A549 (cell line): ENCODE results near the gene MAGEF1. TPM values are rescaled to one million over a fixed set of nuclear protein-coding genes. Genes with fewer than 3 reads are reported as not detected.

Source experiments
- ATAC-seq, 2 experiments: fragments of 200-7000 bp in 1 of 2; fragments of >200 bp in 1 of 2; cut with Nextera tagmentation in 1 of 2; cut with Tn5 transposase in 1 of 2; 3 replicates each; pipeline versions ENCODE4 v1.8.0 to v1.9.1; 2018 to 2020; ENCODE audit warnings: mild to moderate bottlenecking in 1 of 2, moderate library complexity in 1 of 2
- CTCF ChIA-PET: fragments of 300-600 bp; sonication (Branson Sonifier 250); formaldehyde crosslinking; extraction: SDS; loops from one replicate; lab custom pipeline; 2021; ENCODE audit warnings: antibody characterized with exemption, inconsistent platforms; lab: Yijun Ruan, JAX
- POLR2A ChIA-PET: fragments of 350-600 bp; formaldehyde crosslinking; extraction: SDS; loops from one replicate; lab custom pipeline; 2021; ENCODE audit warnings: antibody characterized with exemption, inconsistent platforms; lab: Yijun Ruan, JAX
- DNase-seq, 2 experiments: peaks; one replicate each; pipeline versions ENCODE4 v3.0.0 to v3.0.0-alpha.2; 2011 to 2016; ENCODE audit warnings: low read depth in 1 of 2, low spot score in 1 of 2
- FAIRE-seq: peaks from 2 replicates; lab custom pipeline; 2011; peaks lifted over from hg19 to GRCh38; lab: Jason Lieb, UNC
- H3K27ac ChIP-seq, 2 experiments: fragments of >200 bp; sonication (Bioruptor Twin); formaldehyde crosslinking; 3 replicates each; pipeline ENCODE4 v1.5.1; 2016 to 2017
- H3K4me1 ChIP-seq: fragments of >200 bp; sonication (Bioruptor Twin); formaldehyde crosslinking; 3 replicates; pipeline ENCODE4 v1.6.1; 2016
- H3K4me2 ChIP-seq: fragments of >200 bp; sonication (Bioruptor Twin); formaldehyde crosslinking; 3 replicates; pipeline ENCODE4 v1.6.1; 2016
- H3K4me3 ChIP-seq: fragments of >200 bp; sonication (Bioruptor Twin); formaldehyde crosslinking; 3 replicates; pipeline ENCODE4 v1.5.1; 2016
- H3K9me3 ChIP-seq: fragments of >200 bp; sonication (Bioruptor Twin); formaldehyde crosslinking; 3 replicates; pipeline ENCODE4 v1.6.1; 2016
- BHLHE40 ChIP-seq: IDR thresholded peaks from 2 replicates; pipeline ENCODE4 v1.6.1; 2012; ENCODE audit warnings: low read depth, low read length, inconsistent platforms
- CBX2 ChIP-seq: fragments of 200-600 bp; sonication (generic); IDR thresholded peaks from 2 replicates; pipeline ENCODE4 v1.6.1; 2016; ENCODE audit warnings: low read depth, mild to moderate bottlenecking, borderline replicate concordance
- CBX8 ChIP-seq: fragments of 200-600 bp; sonication (generic); IDR thresholded peaks from 2 replicates; pipeline ENCODE4 v1.6.1; 2016
- CEBPB ChIP-seq, 2 experiments: fragments of >200 bp in 1 of 2; sonication (Bioruptor Twin) in 1 of 2; formaldehyde crosslinking in 1 of 2; IDR thresholded peaks; 2 replicates each; pipeline ENCODE4 v1.6.1; 2012 to 2016
- CHD4 ChIP-seq: fragments of 200-600 bp; sonication (generic); IDR thresholded peaks from 2 replicates; pipeline ENCODE4 v1.6.1; 2016; ENCODE audit warnings: antibody characterized with exemption, mild to moderate bottlenecking, borderline replicate concordance
- E2F6 ChIP-seq: IDR thresholded peaks from 2 replicates; pipeline ENCODE4 v1.6.1; 2012; ENCODE audit warnings: low read depth, borderline replicate concordance
- FOSB ChIP-seq: fragments of 250-450 bp; sonication (Bioruptor Pico); IDR thresholded peaks from 2 replicates; pipeline ENCODE4 v1.5.0; 2020; ENCODE audit warnings: mild to moderate bottlenecking, moderate library complexity
- FOSL2 ChIP-seq, 2 experiments: fragments of 450-650 bp in 1 of 2; fragments of >200 bp in 1 of 2; sonication (Bioruptor Twin) in 1 of 2; formaldehyde crosslinking; IDR thresholded peaks; 2 replicates each; pipeline versions ENCODE4 v1.5.0 to v1.6.1; 2016 to 2020; ENCODE audit warnings: mild to moderate bottlenecking in 1 of 2, moderate library complexity in 1 of 2
- FOXS1 ChIP-seq: fragments of 250-450 bp; sonication (Bioruptor Pico); IDR thresholded peaks from 2 replicates; pipeline ENCODE4 v1.5.0; 2020; ENCODE audit warnings: mild to moderate bottlenecking, moderate library complexity
- GATA3 ChIP-seq: IDR thresholded peaks from 2 replicates; pipeline ENCODE4 v1.6.1; 2012; ENCODE audit warnings: borderline replicate concordance
- HEYL ChIP-seq: fragments of 250-450 bp; sonication (Bioruptor Pico); IDR thresholded peaks from 2 replicates; pipeline ENCODE4 v1.8.0; 2021; ENCODE audit warnings: mild to moderate bottlenecking, moderate library complexity
- JUN ChIP-seq, 2 experiments: fragments of >200 bp; sonication (Bioruptor Twin); formaldehyde crosslinking; IDR thresholded peaks; 2 replicates in 1 of 2; 3 replicates in 1 of 2; pipeline ENCODE4 v1.6.1; 2016 to 2017
- JUNB ChIP-seq: fragments of >200 bp; sonication (Bioruptor Twin); formaldehyde crosslinking; IDR thresholded peaks from 2 replicates; pipeline ENCODE4 v1.6.1; 2016
- KDM1A ChIP-seq: fragments of 200-600 bp; sonication (generic); IDR thresholded peaks from 2 replicates; pipeline ENCODE4 v1.6.1; 2016; ENCODE audit warnings: low read depth, mild to moderate bottlenecking
- KDM5A ChIP-seq: fragments of 200-600 bp; sonication (generic); IDR thresholded peaks from 2 replicates; pipeline ENCODE4 v1.6.1; 2016; ENCODE audit warnings: antibody characterized with exemption, mild to moderate bottlenecking
- MAFK ChIP-seq: fragments of 450-650 bp; IDR thresholded peaks from 2 replicates; pipeline ENCODE4 v1.6.1; 2014; ENCODE audit not compliant: partially characterized antibody
- MAX ChIP-seq: IDR thresholded peaks from 2 replicates; pipeline ENCODE4 v1.6.1; 2012
- MAZ ChIP-seq: fragments of 150-350 bp; IDR thresholded peaks from 2 replicates; pipeline ENCODE4 v1.6.1; 2014; ENCODE audit warnings: antibody characterized with exemption, low read depth, low read length, borderline replicate concordance
- NPAS2 ChIP-seq: fragments of 250-450 bp; sonication (Bioruptor Pico); IDR thresholded peaks from 2 replicates; pipeline ENCODE4 v1.8.0; 2022; ENCODE audit warnings: mild to moderate bottlenecking, moderate library complexity, borderline replicate concordance
- NR3C1 ChIP-seq: fragments of >200 bp; sonication (Bioruptor Twin); formaldehyde crosslinking; IDR thresholded peaks from 3 replicates; pipeline ENCODE4 v1.6.1; 2017
- PHF8 ChIP-seq: fragments of 200-600 bp; sonication (generic); IDR thresholded peaks from 2 replicates; pipeline ENCODE4 v1.6.1; 2016; ENCODE audit warnings: low read depth, mild to moderate bottlenecking, antibody characterized with exemption, moderate library complexity, borderline replicate concordance
- POLR2A ChIP-seq: IDR thresholded peaks from 2 replicates; pipeline ENCODE4 v1.6.1; 2012; ENCODE audit warnings: mild to moderate bottlenecking, low read length
- POLR2AphosphoS2 ChIP-seq: conservative IDR thresholded peaks from 2 replicates; pipeline ENCODE4 v1.6.1; 2012; ENCODE audit warnings: low read length, improper control_type of control experiment, inconsistent platforms
- RAD21 ChIP-seq, 2 experiments: fragments of >200 bp in 1 of 2; sonication (Bioruptor Twin) in 1 of 2; formaldehyde crosslinking in 1 of 2; IDR thresholded peaks in 1 of 2; conservative IDR thresholded peaks in 1 of 2; 2 replicates in 1 of 2; 3 replicates in 1 of 2; pipeline ENCODE4 v1.6.1; 2012 to 2018; ENCODE audit warnings: inconsistent platforms in 1 of 2
- REST ChIP-seq: fragments of 200-600 bp; sonication (generic); IDR thresholded peaks from 2 replicates; pipeline ENCODE4 v1.6.1; 2016; ENCODE audit warnings: antibody characterized with exemption, mild to moderate bottlenecking, moderate library complexity
- RFX5 ChIP-seq: fragments of 450-650 bp; IDR thresholded peaks from 2 replicates; pipeline ENCODE4 v1.7.1; 2014; ENCODE audit warnings: antibody characterized with exemption, mild to moderate bottlenecking, moderate library complexity
- RNF2 ChIP-seq: fragments of 200-600 bp; sonication (generic); IDR thresholded peaks from 2 replicates; pipeline ENCODE4 v1.6.1; 2016; ENCODE audit warnings: low read depth, mild to moderate bottlenecking, antibody characterized with exemption, moderate library complexity, borderline replicate concordance
- SMC3 ChIP-seq: fragments of >200 bp; sonication (Bioruptor Twin); formaldehyde crosslinking; IDR thresholded peaks from 3 replicates; pipeline ENCODE4 v1.6.1; 2018; ENCODE audit warnings: inconsistent platforms
- SREBF2 ChIP-seq: fragments of 450-650 bp; IDR thresholded peaks from 2 replicates; pipeline ENCODE4 v1.6.1; 2014; ENCODE audit warnings: mild to moderate bottlenecking, moderate library complexity
- TFCP2L1 ChIP-seq: fragments of 250-450 bp; sonication (Bioruptor Pico); IDR thresholded peaks from 2 replicates; pipeline ENCODE4 v1.5.0; 2021; ENCODE audit warnings: mild to moderate bottlenecking
- TP53 ChIP-seq: fragments of 250-450 bp; sonication (Bioruptor Pico); IDR thresholded peaks from 2 replicates; pipeline ENCODE4 v1.5.0; 2021; ENCODE audit warnings: mild to moderate bottlenecking, moderate library complexity
- ZFP36 ChIP-seq: fragments of 450-650 bp; IDR thresholded peaks from 2 replicates; pipeline ENCODE4 v1.6.1; 2014; ENCODE audit warnings: borderline replicate concordance; ENCODE audit not compliant: partially characterized antibody
- ZNF302 ChIP-seq: fragments of 250-450 bp; sonication (Bioruptor Pico); IDR thresholded peaks from 2 replicates; pipeline ENCODE4 v1.9.0; 2021; ENCODE audit warnings: inconsistent platforms, mild to moderate bottlenecking, moderate library complexity
- ZSCAN20 ChIP-seq: fragments of 250-450 bp; sonication (Bioruptor Pico); IDR thresholded peaks from 2 replicates; pipeline ENCODE4 v1.8.0; 2022; ENCODE audit warnings: mild to moderate bottlenecking, moderate library complexity
- WGBS: methylation state at CpG from one replicate; pipeline ENCODE4 v1.1.6; 2017; ENCODE audit errors: missing lambda C conversion rate; 5-methylcytosine and 5-hydroxymethylcytosine counted together
- polyA plus RNA-seq, 4 experiments: library from polyadenylated mRNA; depleted of rRNA in 3 of 4; stranded (reverse); fragments of >200 nt; fragmentation: RNase III in 1 of 4; extraction: RNeasy Plus Mini Kit Qiagen cat#74134 plus additional on column Dnase treatment in 1 of 4; gene quantifications; 2 replicates in 3 of 4; 3 replicates in 1 of 4; pipeline ENCODE4 v1.2.3, GENCODE V29; 2011 to 2017

Gene MAGEF1
- polyA plus RNA-seq, 2 of the 4 experiments (the other 2 are of a cell fraction): 19.6 to 30.8 TPM

- Histone ChIP-seq H3K9me3 (no peaks in the 10 kb centered on the region), H3K4me3 (no peak overlapping the region), H3K4me1 (no peaks in the 10 kb centered on the region), H3K4me2 (no peak overlapping the region), H3K27ac (no peak overlapping the region)
- DNase-seq: no peak
- no peak for TF ChIP-seq POLR2AphosphoS2
- TF ChIP-seq KDM1A: no peak
- TF ChIP-seq JUNB: no peak
- WGBS: 58% methylated on average over 4 of the region's 4 CpGs
- FAIRE-seq: no peak
- ATAC-seq: no peak
- POLR2A ChIA-PET: interaction anchor here (1.6 kb wide), 1 partner anchor 13 kb away, joined by 5 read pairs; the partner anchor contains the start of gene MAGEF1
- CTCF ChIA-PET: interaction anchor here (0.5 to 4.5 kb wide), 4 partner anchors 47 to 376 kb away, joined by 3 to 29 read pairs (median 4); partner anchors contain the start of gene EPHB3
Measured at GRCh38 chr3:184724699-184725098, 12.8 kb upstream of the MAGEF1 start.

- no peak overlapping the region for H3K27ac ChIP-seq
- no peak overlapping the region for H3K4me2 ChIP-seq
- peaks cover 11% of the 10 kb centered on the region; the same call in 2 of the 3 replicates for H3K4me1 ChIP-seq
- FAIRE-seq (no peak), DNase-seq (no peak), ATAC-seq (no peak)
- H3K4me3 ChIP-seq: no peak overlapping the region
- no peaks in the 10 kb centered on the region for H3K9me3 ChIP-seq
- ChIA-PET POLR2A (no interaction called here), CTCF (no interaction called here)
- WGBS: 31% methylated on average over 4 of the region's 4 CpGs
- TF ChIP-seq FOXS1 (CRISPR knock-in tag) (no peak), ZNF302 (CRISPR knock-in tag) (no peak), KDM5A (no peak), RAD21 (conservative IDR thresholded peaks at IDR 0.05 in 1 of 2, IDR thresholded peaks at IDR 0.05 in 1 of 2) (no peak), E2F6 (no peak), RNF2 (no peak), ZSCAN20 (CRISPR knock-in tag) (no peak), MAX (no peak), SMC3 (no peak), JUN (IDR thresholded peaks at IDR 0.05) (no peak), CEBPB (IDR thresholded peaks at IDR 0.05) (no peak), FOSB (no peak), CHD4 (no peak), RFX5 (no peak), MAFK (no peak), FOSL2 (IDR thresholded peaks at IDR 0.05) (no peak), FOSL2 (CRISPR knock-in tag; IDR thresholded peaks at IDR 0.05) (no peak), TFCP2L1 (CRISPR knock-in tag) (no peak), PHF8 (no peak), MAZ (no peak)
Measured at GRCh38 chr3:184719709-184720108, 7.8 kb upstream of the MAGEF1 start.

- WGBS: 95% methylated on average over 3 of the region's 3 CpGs
- POLR2A ChIA-PET: no interaction called here
- Histone ChIP-seq H3K9me3 (no peaks in the 10 kb centered on the region), H3K4me3 (no peak overlapping the region), H3K27ac (no peak overlapping the region), H3K4me2 (no peak overlapping the region), H3K4me1 (peaks cover 11% of the 10 kb centered on the region; the same call in 2 of the 3 replicates)
- no peak for ATAC-seq
- CTCF ChIA-PET: interaction anchor here (0.6 to 1.2 kb wide), 4 partner anchors 20 to 96 kb away, joined by 3 read pairs; no protein-coding TSS in a partner anchor
- no peak for DNase-seq
- no peak for FAIRE-seq
- TF ChIP-seq ZSCAN20 (CRISPR knock-in tag) (no peak), RFX5 (no peak), CBX2 (no peak), SREBF2 (no peak), CEBPB (IDR thresholded peaks at IDR 0.05) (no peak), ZFP36 (no peak), CBX8 (no peak), NR3C1 (no peak), GATA3 (no peak), REST (no peak), POLR2A (no peak), TP53 (no peak), NPAS2 (no peak), JUNB (no peak), CHD4 (no peak), HEYL (CRISPR knock-in tag) (no peak), SMC3 (no peak), BHLHE40 (no peak)
Measured at GRCh38 chr3:184718431-184718830, 6.6 kb upstream of the MAGEF1 start.
